Sciatic nerve (tissue), 2 donors: ENCODE results near the gene MKX. TPM values are rescaled to one million over a fixed set of nuclear protein-coding genes. Genes with fewer than 3 reads are reported as not detected.

Experiments used
- ATAC-seq: fragments of 200-7000 bp; cut with Tn5 transposase; one replicate; pipeline ENCODE4 v1.9.1; 2020; ENCODE audit warnings: mild to moderate bottlenecking, moderate library complexity
- DNase-seq: peaks from one replicate; pipeline ENCODE4 v3.0.0-alpha.2; 2020; ENCODE audit warnings: low spot score
- intact Hi-C: fragments of 100-400 bp; cut with DNase I; formaldehyde crosslinking; loops from one replicate; pipeline ENCODE4 v1.14.2; 2022
- total RNA-seq: library from RNA; stranded (reverse); fragmentation: NEBNext Ultra II Directional; extraction: Animal tissue kit (Norgen Biotek cat#: 25700); gene quantifications from one replicate; pipeline ENCODE4 v1.2.1, GENCODE V29; 2021
- donor health status: DM: no; HTN: no; CAD: no.
- donor health status: DM: no; HTN: no; CAD: no.

Gene MKX
- total RNA-seq, 1 donor from 2014 or later, result 0.94 TPM

GRCh38 chr10:27743012-27743876 lies 2.4 kb downstream of the MKX start:
- DNase-seq (peak; percentile 63), ATAC-seq (peak; percentile 35)
- intact Hi-C loops, result no loop called here

GRCh38 chr10:27742195-27743011 lies 3.2 kb downstream of the MKX start:
- ATAC-seq (peak; percentile 92), DNase-seq (peak; percentile 82)
- intact Hi-C loops, result no loop called here

- no peak for ATAC-seq
- DNase-seq, result no peak
- intact Hi-C loops, result no loop called here
These were observed 4.2 kb downstream of the MKX start for GRCh38 chr10:27741173-27742091.

DNA sequence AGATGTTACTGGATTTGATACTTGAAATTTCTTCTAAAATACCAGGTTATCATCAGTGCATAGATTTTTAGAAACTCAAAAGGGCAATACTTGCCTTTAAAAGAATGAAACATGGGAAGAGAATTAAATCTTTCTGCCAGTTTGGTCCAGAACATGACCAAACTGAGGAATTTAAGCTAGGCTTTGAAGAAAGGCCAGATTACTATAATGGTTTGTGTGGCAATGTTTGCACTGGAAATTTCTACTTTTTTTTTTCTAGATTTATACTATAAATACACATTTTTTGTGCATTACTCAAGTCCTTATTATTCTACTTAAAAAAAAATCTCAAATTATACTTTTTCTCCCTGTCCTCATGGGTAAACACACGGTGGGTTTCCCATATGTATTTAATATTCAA lies 9.2 kb downstream of the MKX start:
- intact Hi-C loops, result no loop called here
- no peak for DNase-seq
- ATAC-seq, result no peak

DNA sequence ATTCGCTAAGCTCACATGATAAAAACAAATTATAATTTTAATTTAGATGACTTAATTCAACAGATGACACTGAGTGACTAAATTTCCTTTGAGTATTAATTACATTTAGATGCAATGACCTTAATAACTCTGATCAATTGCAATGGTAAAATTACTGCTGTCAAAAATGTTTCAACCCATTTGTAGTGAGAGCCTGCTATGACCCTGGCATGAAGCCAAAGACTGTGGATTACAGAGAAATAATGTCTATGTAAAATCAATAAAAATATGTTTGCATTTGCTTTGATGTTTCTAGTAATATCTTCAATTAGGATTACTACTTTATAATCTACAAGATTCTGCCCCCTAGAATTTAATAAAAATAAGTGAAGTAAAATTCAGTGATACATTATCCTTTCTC lies 15.6 kb downstream of the MKX start:
- intact Hi-C loops, result no loop called here
- ATAC-seq (no peak), DNase-seq (no peak)

- intact Hi-C loops, result no loop called here
- no peak for ATAC-seq
- no peak for DNase-seq
These were observed 17.3 kb downstream of the MKX start for GRCh38 chr10:27728338-27728737.

DNA sequence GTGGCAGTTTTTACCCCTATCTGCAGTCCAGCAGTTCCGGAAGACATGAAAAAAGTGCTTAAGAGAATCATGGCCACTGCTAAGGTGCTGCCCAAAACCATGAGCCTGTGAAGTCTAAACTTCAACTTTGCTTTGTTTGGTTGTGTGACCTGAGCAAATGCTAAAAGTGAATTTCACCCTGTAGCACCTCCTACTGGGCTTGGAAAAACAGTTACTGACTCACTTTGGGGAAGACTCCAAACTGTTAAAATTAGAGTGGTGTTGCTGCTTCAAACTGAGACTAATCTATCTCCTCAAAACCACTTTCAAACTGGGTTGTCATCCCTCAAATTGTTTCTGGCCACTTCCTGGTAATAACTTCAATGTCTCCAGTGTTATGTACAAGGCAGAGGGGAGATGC lies 21.3 kb downstream of the MKX start:
- intact Hi-C loops, result no loop called here
- ATAC-seq (no peak), DNase-seq (no peak)

DNA sequence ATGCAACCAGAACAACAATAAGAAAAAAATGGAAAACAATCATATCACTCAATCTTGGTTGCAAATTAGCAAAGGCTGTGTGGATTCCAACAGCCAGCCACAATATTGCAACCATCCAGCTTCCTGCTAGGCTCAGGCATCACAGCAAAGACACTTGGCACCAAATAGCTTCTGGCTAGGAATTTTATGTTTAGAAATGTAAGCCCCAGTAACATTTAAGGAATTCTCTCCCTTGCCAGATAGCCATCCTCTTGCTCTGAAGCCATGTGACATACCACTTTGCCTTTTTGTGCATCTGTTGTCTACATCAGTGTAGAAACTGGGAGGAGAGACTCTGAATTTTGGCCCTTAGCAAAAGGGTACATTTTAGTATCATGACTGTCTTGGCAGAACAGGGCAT lies 22.2 kb downstream of the MKX start:
- intact Hi-C loops, result no loop called here
- no peak for DNase-seq
- no peak for ATAC-seq

- intact Hi-C loops, result no loop called here
- DNase-seq (no peak), ATAC-seq (no peak)
These were observed 25.1 kb downstream of the MKX start for GRCh38 chr10:27720529-27720928.

DNA sequence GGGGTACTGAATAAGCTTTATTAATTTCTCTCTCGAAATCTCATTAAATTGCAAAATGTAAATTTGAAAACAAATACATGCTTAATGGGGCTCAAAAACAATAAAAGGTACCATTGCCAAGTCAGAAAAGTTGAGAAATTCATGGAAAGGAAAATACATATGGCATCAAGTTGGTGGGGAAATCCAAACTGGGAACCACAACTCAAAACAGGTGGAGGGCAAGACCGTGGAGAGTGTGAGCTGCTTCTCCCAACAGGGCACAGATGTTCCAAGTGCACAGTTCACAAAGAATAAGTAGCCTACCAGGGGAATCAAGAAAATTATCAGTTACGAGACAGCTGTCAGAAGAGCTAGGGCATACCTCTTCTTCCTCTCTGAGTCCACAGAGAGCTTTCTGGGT lies 26.6 kb downstream of the MKX start:
- intact Hi-C loops, result no loop called here
- ATAC-seq (no peak), DNase-seq (no peak)

GRCh38 chr10:27717861-27718260 lies 27.8 kb downstream of the MKX start:
- intact Hi-C loops, result no loop called here
- DNase-seq (no peak), ATAC-seq (no peak)

DNA sequence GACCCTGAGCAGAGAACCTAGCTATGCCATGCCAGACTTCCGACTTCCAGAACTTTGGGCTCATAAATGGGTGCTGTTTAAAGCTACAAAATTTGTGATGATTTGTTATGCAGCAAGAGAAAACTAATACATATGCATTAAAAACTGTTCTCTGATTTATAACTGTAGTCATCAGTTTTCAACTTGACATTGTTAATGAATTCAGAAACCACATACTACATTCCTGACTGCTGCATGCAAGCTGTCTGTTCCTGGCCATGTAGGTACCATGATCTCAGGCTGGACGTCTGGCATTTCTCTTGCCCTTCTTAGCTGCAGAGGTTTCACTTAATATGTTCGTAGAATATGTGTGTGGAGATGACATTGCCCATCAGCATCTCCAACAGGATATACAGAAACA lies 28.4 kb downstream of the MKX start:
- intact Hi-C loops, result no loop called here
- DNase-seq (no peak), ATAC-seq (no peak)

- DNase-seq (no peak), ATAC-seq (no peak)
- intact Hi-C loops, result no loop called here
These were observed 29.1 kb downstream of the MKX start for GRCh38 chr10:27716521-27716920.

GRCh38 chr10:27715505-27715904 lies 30.1 kb downstream of the MKX start:
- no peak for ATAC-seq
- intact Hi-C loops, result no loop called here
- DNase-seq, result no peak

DNA sequence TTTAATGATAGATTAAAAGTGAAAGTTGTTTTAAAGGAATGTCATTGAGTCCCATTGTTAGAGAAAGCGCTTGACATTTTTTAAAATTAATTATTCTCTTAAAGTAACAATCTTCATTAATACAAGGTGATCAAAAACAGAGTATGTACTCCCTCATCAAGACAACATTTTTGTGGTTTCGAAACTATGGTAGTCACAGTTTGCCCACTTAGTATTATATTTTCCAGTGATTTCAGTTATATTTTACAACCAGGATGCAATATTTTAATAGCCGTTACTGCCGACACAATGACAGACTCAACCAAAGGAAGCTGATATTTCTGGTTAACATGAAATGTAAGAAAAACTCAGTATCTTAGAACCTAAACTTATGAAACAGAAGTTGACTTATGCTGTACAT lies 31.3 kb downstream of the MKX start:
- ATAC-seq (no peak), DNase-seq (no peak)
- intact Hi-C loops, result no loop called here

DNA sequence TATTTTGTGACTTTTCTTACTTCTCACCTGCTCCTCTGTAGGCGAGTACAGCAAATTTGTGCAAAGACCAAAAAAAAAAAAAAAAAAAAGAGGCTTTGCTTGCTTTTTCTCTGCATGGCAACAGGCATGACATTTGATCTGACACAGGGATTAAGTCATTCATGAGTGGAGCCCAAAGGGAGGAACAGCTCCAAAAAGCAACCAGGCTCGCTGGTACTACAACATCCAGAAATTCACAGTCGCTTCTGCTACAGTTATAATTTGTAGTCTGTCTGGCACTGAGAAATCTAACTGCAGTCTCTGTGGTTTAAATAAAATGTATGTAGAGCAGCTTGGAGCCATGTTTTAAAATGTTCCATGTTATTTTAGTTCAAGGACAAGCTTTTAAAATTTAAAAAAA lies 31.7 kb downstream of the MKX start:
- ATAC-seq, result no peak
- no peak for DNase-seq
- intact Hi-C loops, result no loop called here

- intact Hi-C loops, result no loop called here
- no peak for ATAC-seq
- DNase-seq, result no peak
These were observed 35.6 kb downstream of the MKX start for GRCh38 chr10:27710014-27710413.

DNA sequence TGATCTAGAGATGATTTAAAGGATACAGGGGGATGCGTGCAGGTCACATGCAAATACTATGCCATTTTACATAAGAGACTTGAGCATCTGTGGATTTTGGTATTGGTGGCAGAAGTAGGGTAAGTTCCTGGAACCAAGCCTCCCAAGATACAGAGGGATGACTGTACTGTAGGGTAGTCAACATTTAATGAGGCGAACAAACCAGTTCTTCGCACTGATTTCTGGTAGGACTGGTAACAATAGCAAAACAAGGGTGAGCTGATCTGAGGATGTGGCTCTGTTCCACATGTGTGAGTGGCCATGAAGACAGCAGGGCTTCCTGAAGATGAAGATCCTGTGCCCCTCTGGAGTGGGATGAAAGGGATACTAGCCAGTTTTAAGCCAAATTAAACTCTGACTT lies 36.3 kb downstream of the MKX start:
- ATAC-seq (no peak), DNase-seq (no peak)
- intact Hi-C loops, result no loop called here

DNA sequence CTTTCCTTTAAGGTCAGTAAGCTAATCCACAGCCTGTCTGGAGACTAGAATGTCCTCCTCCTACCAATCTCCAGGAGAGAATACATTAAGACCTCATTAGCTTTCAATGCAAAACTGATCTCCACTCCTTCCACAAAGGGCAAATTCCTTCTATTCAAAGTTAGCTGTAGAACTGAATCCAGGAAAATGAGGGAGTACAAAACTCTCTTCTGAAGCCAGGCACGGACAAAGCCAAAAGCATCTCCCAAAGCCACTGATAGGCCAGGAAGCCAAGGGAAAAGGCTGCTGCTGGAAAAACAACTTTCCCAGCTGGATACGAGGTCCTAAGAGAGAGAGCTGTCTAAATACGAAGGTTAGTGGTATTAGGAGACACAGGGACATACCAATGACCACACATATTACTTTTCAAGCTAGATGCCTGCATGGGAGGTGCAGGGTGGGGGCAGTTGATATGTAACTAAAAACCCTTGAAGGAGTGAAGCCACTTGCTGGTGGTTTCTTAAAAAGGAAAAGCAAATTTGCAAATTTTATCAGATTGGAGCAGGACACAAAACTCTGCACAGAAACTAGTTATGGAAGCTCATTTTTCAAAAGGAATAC lies 43.6 kb downstream of the MKX start:
- no peak for ATAC-seq

More for the DNA sequence above, 43.6 kb downstream of the MKX start:
- intact Hi-C loops, result no loop called here
- DNase-seq, result no peak
